Neural cell (in vitro differentiated cells): ENCODE measurements around the gene CRHR1. TPM values are rescaled to one million over a fixed set of nuclear protein-coding genes. Genes with fewer than 3 reads are reported as not detected.

ENCODE experiments used
- H2AFZ ChIP-seq: fragments of 200-600, 300-800 bp; sonication (generic), shearing (Covaris generic); 2 replicates; pipeline ENCODE4 v1.6.0; 2014; ENCODE audit warnings: low read depth, mild to moderate bottlenecking, antibody characterized with exemption, low read length, moderate library complexity
- H3F3A ChIP-seq: fragments of 200-600 bp; shearing (Covaris generic); 2 replicates; pipeline ENCODE4 v1.6.1; 2016; ENCODE audit warnings: mild to moderate bottlenecking, moderate library complexity, mixed read lengths, antibody characterized with exemption, low read length; ENCODE audit not compliant: insufficient read depth, poor library complexity, severe bottlenecking
- H3K27ac ChIP-seq: fragments of 200-600, 300-800 bp; sonication (generic), shearing (Covaris generic); 2 replicates; pipeline ENCODE4 v1.5.1; 2014; ENCODE audit warnings: mild to moderate bottlenecking, low read length, moderate library complexity
- H3K27me3 ChIP-seq: fragments of 300-800, 200-600 bp; sonication (generic), shearing (Covaris generic); 2 replicates; pipeline ENCODE4 v1.6.0; 2014; ENCODE audit warnings: mild to moderate bottlenecking, low read depth, low read length, moderate library complexity; ENCODE audit not compliant: insufficient read depth
- H3K36me3 ChIP-seq: fragments of 300-800, 200-600 bp; sonication (generic), shearing (Covaris generic); 2 replicates; pipeline ENCODE4 v1.5.1; 2014; ENCODE audit warnings: mild to moderate bottlenecking, antibody characterized with exemption, low read length, moderate library complexity; ENCODE audit not compliant: insufficient read depth
- H3K4me2 ChIP-seq: fragments of 300-800, 200-600 bp; sonication (generic), shearing (Covaris generic); 2 replicates; pipeline ENCODE4 v1.6.0; 2014; ENCODE audit warnings: mild to moderate bottlenecking, low read length
- H3K4me3 ChIP-seq: fragments of 300-800, 200-600 bp; sonication (generic), shearing (Covaris generic); 2 replicates; pipeline ENCODE4 v1.5.1; 2014; ENCODE audit warnings: mild to moderate bottlenecking, low read length, moderate library complexity
- H3K79me2 ChIP-seq: fragments of 200-600 bp; shearing (Covaris generic); replicated peaks from 2 replicates; pipeline ENCODE4 v1.6.0; 2014; ENCODE audit warnings: mild to moderate bottlenecking, low read length, moderate library complexity; ENCODE audit not compliant: insufficient read depth
- H3K9ac ChIP-seq: fragments of 300-800, 200-600 bp; sonication (generic), shearing (Covaris generic); 2 replicates; pipeline ENCODE4 v1.6.1; 2016; ENCODE audit warnings: mild to moderate bottlenecking, low read length, mixed read lengths
- H3K9me2 ChIP-seq: fragments of 200-600 bp; shearing (Covaris generic); 2 replicates; pipeline ENCODE4 v1.6.1; 2016; ENCODE audit warnings: mild to moderate bottlenecking, low read length, mixed read lengths; ENCODE audit not compliant: insufficient read depth
- H3K9me3 ChIP-seq: fragments of 200-600, 300-800 bp; sonication (generic), shearing (Covaris generic); 2 replicates; pipeline ENCODE4 v1.6.1; 2016; ENCODE audit warnings: mild to moderate bottlenecking, mixed run types, low read length, moderate library complexity, mixed read lengths
- H4K20me1 ChIP-seq: fragments of 200-600 bp; shearing (Covaris generic); 2 replicates; pipeline ENCODE4 v1.6.1; 2016; ENCODE audit warnings: mild to moderate bottlenecking, mixed run types; ENCODE audit not compliant: insufficient read depth
- CTCF ChIP-seq: fragments of 450-650 bp; IDR thresholded peaks from 2 replicates; pipeline ENCODE4 v1.5.1; 2014; ENCODE audit warnings: antibody characterized with exemption, mild to moderate bottlenecking, moderate library complexity; ENCODE audit not compliant: poor library complexity, severe bottlenecking
- EP300 ChIP-seq: fragments of 450-650 bp; conservative IDR thresholded peaks from 2 replicates; pipeline ENCODE4 v1.6.1; 2014; ENCODE audit warnings: antibody characterized with exemption, mild to moderate bottlenecking, moderate library complexity; ENCODE audit not compliant: poor library complexity, severe bottlenecking
- EZH2 ChIP-seq: fragments of 200-600, 300-800 bp; shearing (Covaris generic), sonication (generic); IDR thresholded peaks from 2 replicates; pipeline ENCODE4 v1.6.1; 2014; ENCODE audit warnings: antibody characterized with exemption, low read length, borderline replicate concordance, mild to moderate bottlenecking; ENCODE audit not compliant: insufficient read depth, poor library complexity, severe bottlenecking
- MXI1 ChIP-seq: fragments of 450-650 bp; conservative IDR thresholded peaks from 2 replicates; pipeline ENCODE4 v1.6.1; 2014; ENCODE audit warnings: antibody characterized with exemption, mild to moderate bottlenecking; ENCODE audit not compliant: poor library complexity, severe bottlenecking
- POLR2AphosphoS5 ChIP-seq: IDR thresholded peaks from 2 replicates; pipeline ENCODE4 v1.6.1; 2012
- RAD21 ChIP-seq: fragments of 450-650 bp; conservative IDR thresholded peaks from 2 replicates; pipeline ENCODE4 v1.6.1; 2014; ENCODE audit warnings: antibody characterized with exemption, mild to moderate bottlenecking, moderate library complexity
- REST ChIP-seq: IDR thresholded peaks from 2 replicates; pipeline ENCODE4 v1.6.1; 2012; ENCODE audit warnings: borderline replicate concordance
- SMC3 ChIP-seq: fragments of 450-650 bp; conservative IDR thresholded peaks from 2 replicates; pipeline ENCODE4 v1.6.1; 2014; ENCODE audit warnings: antibody characterized with exemption, mild to moderate bottlenecking, moderate library complexity; ENCODE audit not compliant: poor library complexity
- TAF1 ChIP-seq: IDR thresholded peaks from 2 replicates; pipeline ENCODE4 v1.6.1; 2012; ENCODE audit warnings: low read depth
- polyA plus RNA-seq: library from polyadenylated mRNA; depleted of rRNA; stranded (reverse); fragments of >200 nt; gene quantifications from 2 replicates; pipeline ENCODE4 v1.2.3, GENCODE V29; 2014

Gene CRHR1
- polyA plus RNA-seq, 1 donor from 2014 or later, result 4.5 TPM

- no peaks in the 10 kb centered on the region for H3K9me3 ChIP-seq
- H3F3A ChIP-seq, result no peaks in the 10 kb centered on the region
- TF ChIP-seq EZH2 (no peak), EP300 (no peak), RAD21 (no peak), SMC3 (no peak), CTCF (no peak), REST (no peak), TAF1 (no peak), MXI1 (no peak), POLR2AphosphoS5 (no peak)
- H3K27me3 ChIP-seq, result no peaks in the 10 kb centered on the region
- no peaks in the 10 kb centered on the region for H4K20me1 ChIP-seq
- no peak overlapping the region for H3K4me3 ChIP-seq
- H3K9me2 ChIP-seq, result no peaks in the 10 kb centered on the region
- no peak overlapping the region for H3K9ac ChIP-seq
- no peak overlapping the region for H3K4me2 ChIP-seq
- H2AFZ ChIP-seq, result no peak overlapping the region
- no peaks in the 10 kb centered on the region for H3K79me2 ChIP-seq
- H3K27ac ChIP-seq, result no peak overlapping the region
- no peaks in the 10 kb centered on the region for H3K36me3 ChIP-seq
Observed at GRCh38 chr17:45777388-45777787, 6.7 kb upstream of the CRHR1 start.

- no peaks in the 10 kb centered on the region for H4K20me1 ChIP-seq
- no peak overlapping the region for H3K4me3 ChIP-seq
- peaks cover 33% of the 10 kb centered on the region for H3K27me3 ChIP-seq
- H3K9me2 ChIP-seq, result no peaks in the 10 kb centered on the region
- H3K9ac ChIP-seq, result no peak overlapping the region
- no peak overlapping the region for H2AFZ ChIP-seq
- no peaks in the 10 kb centered on the region for H3F3A ChIP-seq
- TF ChIP-seq POLR2AphosphoS5 (no peak), MXI1 (no peak), CTCF (no peak), REST (no peak), EP300 (no peak), RAD21 (no peak), SMC3 (no peak), EZH2 (no peak), TAF1 (no peak)
- H3K9me3 ChIP-seq, result no peaks in the 10 kb centered on the region
- no peak overlapping the region for H3K27ac ChIP-seq
- H3K79me2 ChIP-seq, result no peaks in the 10 kb centered on the region
- H3K4me2 ChIP-seq, result no peak overlapping the region
- no peaks in the 10 kb centered on the region for H3K36me3 ChIP-seq
Observed at GRCh38 chr17:45780921-45781320, 3.2 kb upstream of the CRHR1 start.
